Measurements from ENCODE around the gene KCTD4. TPM values are rescaled to one million over a fixed set of nuclear protein-coding genes. Genes with fewer than 3 reads are reported as not detected.

The KCTD4 gene
- total RNA-seq, 1 donor from 2014 or later, result not detected

GRCh38 chr13:45240143-45240542, 39.3 kb upstream of the KCTD4 start:
- DNase-seq (ENCODE audit: low spot score), result no peak
- H3K27ac Mint-ChIP-seq (ENCODE audit: unreplicated experiment), result peak overlapping the region; percentile 45
- peak; percentile 33 for TF ChIP-seq CTCF (IDR thresholded peaks at IDR 0.05)
- no peaks in the 10 kb centered on the region for H3K27me3 Mint-ChIP-seq (ENCODE audit: low read depth)
- H3K9me3 Mint-ChIP-seq (ENCODE audit: low read depth), result no peaks in the 10 kb centered on the region
- H3K36me3 Mint-ChIP-seq (ENCODE audit: low read depth), result no peaks in the 10 kb centered on the region
- peaks cover 61% of the 10 kb centered on the region for H3K4me1 Mint-ChIP-seq (ENCODE audit: low read depth)
- no peak overlapping the region for H3K4me3 Mint-ChIP-seq (ENCODE audit: unreplicated experiment)

GRCh38 chr13:45238945-45239795, 38.3 kb upstream of the KCTD4 start:
- H3K27ac Mint-ChIP-seq (ENCODE audit: unreplicated experiment), result peak overlapping the region; percentile 89
- no peaks in the 10 kb centered on the region for H3K9me3 Mint-ChIP-seq (ENCODE audit: low read depth)
- H3K27me3 Mint-ChIP-seq (ENCODE audit: low read depth), result no peaks in the 10 kb centered on the region
- no peaks in the 10 kb centered on the region for H3K36me3 Mint-ChIP-seq (ENCODE audit: low read depth)
- H3K4me3 Mint-ChIP-seq (ENCODE audit: unreplicated experiment), result no peak overlapping the region
- TF ChIP-seq CTCF (IDR thresholded peaks at IDR 0.05), result no peak
- DNase-seq (ENCODE audit: low spot score), result no peak
- peaks cover 62% of the 10 kb centered on the region for H3K4me1 Mint-ChIP-seq (ENCODE audit: low read depth)

- no peak overlapping the region for H3K4me3 Mint-ChIP-seq (ENCODE audit: unreplicated experiment)
Observed at GRCh38 chr13:45232591-45232990, 31.7 kb upstream of the KCTD4 start.

GRCh38 chr13:45231722-45232121, 30.9 kb upstream of the KCTD4 start:
- peak overlapping the region; percentile 74 for H3K27ac Mint-ChIP-seq (ENCODE audit: unreplicated experiment)
- no peak for DNase-seq (ENCODE audit: low spot score)
- no peak overlapping the region for H3K4me3 Mint-ChIP-seq (ENCODE audit: unreplicated experiment)
- H3K36me3 Mint-ChIP-seq (ENCODE audit: low read depth), result peaks cover 5% of the 10 kb centered on the region
- no peak for TF ChIP-seq CTCF (IDR thresholded peaks at IDR 0.05)
- H3K9me3 Mint-ChIP-seq (ENCODE audit: low read depth), result no peaks in the 10 kb centered on the region
- no peaks in the 10 kb centered on the region for H3K27me3 Mint-ChIP-seq (ENCODE audit: low read depth)
- peaks cover 30% of the 10 kb centered on the region for H3K4me1 Mint-ChIP-seq (ENCODE audit: low read depth)

More at GRCh38 chr13:45232591-45232990, 31.7 kb upstream of the KCTD4 start:
- TF ChIP-seq CTCF (IDR thresholded peaks at IDR 0.05), result no peak
- peaks cover 5% of the 10 kb centered on the region for H3K36me3 Mint-ChIP-seq (ENCODE audit: low read depth)
- DNase-seq (ENCODE audit: low spot score), result no peak
- no peaks in the 10 kb centered on the region for H3K9me3 Mint-ChIP-seq (ENCODE audit: low read depth)
- peaks cover 31% of the 10 kb centered on the region for H3K4me1 Mint-ChIP-seq (ENCODE audit: low read depth)
- no peak overlapping the region for H3K27ac Mint-ChIP-seq (ENCODE audit: unreplicated experiment)
- no peaks in the 10 kb centered on the region for H3K27me3 Mint-ChIP-seq (ENCODE audit: low read depth)

- Mint-ChIP-seq H3K27me3 (ENCODE audit: low read depth) (no peaks in the 10 kb centered on the region), H3K4me1 (ENCODE audit: low read depth) (peaks cover 26% of the 10 kb centered on the region), H3K4me3 (ENCODE audit: unreplicated experiment) (no peak overlapping the region), H3K36me3 (ENCODE audit: low read depth) (peaks cover 5% of the 10 kb centered on the region), H3K9me3 (ENCODE audit: low read depth) (no peaks in the 10 kb centered on the region), H3K27ac (ENCODE audit: unreplicated experiment) (peak overlapping the region; percentile 74)
- TF ChIP-seq CTCF (IDR thresholded peaks at IDR 0.05), result no peak
- DNase-seq (ENCODE audit: low spot score), result no peak
Observed at GRCh38 chr13:45231305-45231704, 30.5 kb upstream of the KCTD4 start.

Measured in chondrocyte (in vitro differentiated cells).